Sigmoid colon (tissue), 7 donors: Measurements from ENCODE around the gene CCDC149. TPM values are rescaled to one million over a fixed set of nuclear protein-coding genes. Genes with fewer than 3 reads are reported as not detected.

ENCODE experiments used
- DNase-seq: peaks from one replicate; pipeline ENCODE4 v3.0.0-alpha.2; 2019
- H3K27ac ChIP-seq, 4 donors: fragments of 200-600 bp; sonication (generic); one replicate each; pipeline ENCODE4 v1.5.1; 2016 to 2019; ENCODE audit warnings: mild to moderate bottlenecking in 1 of 4
- H3K27me3 ChIP-seq, 3 donors: fragments of 200-600 bp; sonication (generic); one replicate each; pipeline ENCODE4 v1.5.1; 2019; ENCODE audit warnings: mild to moderate bottlenecking in 1 of 3
- H3K36me3 ChIP-seq, 4 donors: fragments of 200-600 bp; sonication (generic); one replicate each; pipeline ENCODE4 v1.5.1; 2016 to 2019
- H3K4me1 ChIP-seq, 4 donors: fragments of 200-600 bp; sonication (generic); one replicate each; pipeline ENCODE4 v1.5.1; 2017 to 2019
- H3K4me3 ChIP-seq, 4 donors: fragments of 200-600 bp; sonication (generic); one replicate each; pipeline ENCODE4 v1.5.1; 2017 to 2019; ENCODE audit warnings: mild to moderate bottlenecking in 2 of 4, moderate library complexity in 1 of 4
- H3K9me3 ChIP-seq, 4 donors: fragments of 200-600 bp in 3 of 4; sonication (generic) in 3 of 4; one replicate each; pipeline versions ENCODE4 v1.5.1 to v1.6.1; 2013 to 2019
- EP300 ChIP-seq, 4 donors: sonication (generic); formaldehyde crosslinking; IDR thresholded peaks; one replicate each; pipeline ENCODE4 v1.6.1; 2017; ENCODE audit warnings: antibody characterized with exemption in 4 of 4
- POLR2A ChIP-seq, 2 donors: fragments of 450-650 bp; IDR thresholded peaks; one replicate each; pipeline ENCODE4 v1.6.1; 2016; ENCODE audit warnings: antibody characterized with exemption in 2 of 2, mild to moderate bottlenecking in 2 of 2, moderate library complexity in 2 of 2
- POLR2AphosphoS5 ChIP-seq, 4 donors: sonication (generic); formaldehyde crosslinking; IDR thresholded peaks; one replicate each; pipeline ENCODE4 v1.6.1; 2017; ENCODE audit warnings: antibody characterized with exemption in 4 of 4
- WGBS, 2 donors: extraction: QIAGEN DNeasy Blood & Tissue Kit; methylation state at CpG; one replicate each; pipeline ENCODE4 v1.1.7; 2013; 5-methylcytosine and 5-hydroxymethylcytosine counted together
- intact Hi-C: fragments of 100-400 bp; cut with DNase I; formaldehyde crosslinking; loops from one replicate; pipeline ENCODE4 v1.15.1; 2023
- polyA plus RNA-seq, 3 donors: library from polyadenylated mRNA; stranded (reverse); fragments of 200-250 nt; gene quantifications; one replicate each; pipeline ENCODE4 v1.2.3, GENCODE V29; 2013
- total RNA-seq, 4 donors: library from RNA; depleted of rRNA; stranded (reverse); fragments of >200 nt; gene quantifications; one replicate each; pipeline ENCODE4 v1.1.0, GENCODE V29; 2016
- TF ChIP-seq, protein P1 (sequence below), 4 experiments: fragments of 450-650 bp in 3 of 4; fragments of 200-600 bp in 1 of 4; IDR thresholded peaks; one replicate each; pipeline ENCODE4 v1.5.1; 2016 to 2019; ENCODE audit warnings: antibody characterized with exemption in 4 of 4, mild to moderate bottlenecking in 3 of 4, moderate library complexity in 2 of 4
- donor health status: healthy with polysubstance abuse.
- donor health status: Bipolar disorder and iron deficiency.
- donor health status: healthy.

Gene CCDC149
- total and polyA plus RNA-seq, 7 donors: 5.8 to 21.3 (median 11.8) TPM

DNA sequence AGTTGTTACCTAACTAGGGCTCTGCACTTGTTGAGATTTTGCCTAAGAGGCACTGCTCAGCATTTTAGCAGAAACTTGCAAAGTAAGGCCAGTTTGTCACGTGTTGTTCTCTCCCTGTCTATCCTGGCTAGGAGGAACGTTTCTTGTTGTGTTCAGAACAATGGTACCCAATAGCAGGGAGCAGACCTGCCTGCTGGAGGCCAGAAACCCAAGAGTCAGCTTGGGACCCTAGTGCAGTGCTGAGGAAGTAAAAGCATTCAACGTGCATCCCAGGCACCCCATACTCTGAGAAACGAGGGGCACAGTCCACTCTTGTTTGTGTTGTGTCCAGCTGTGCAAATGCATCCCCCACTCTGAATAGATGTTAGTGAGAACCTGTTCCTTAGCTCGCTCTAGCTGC is 75.1 kb downstream of the CCDC149 start:
- Histone ChIP-seq H3K36me3 (peaks cover 0 to 43% (median 0%) of the 10 kb centered on the region in 4 donors), H3K9me3 (no peaks in the 10 kb centered on the region), H3K27ac (no peak overlapping the region), H3K4me3 (no peak overlapping the region), H3K4me1 (peaks cover 0 to 15% (median 8%) of the 10 kb centered on the region in 4 donors), H3K27me3 (no peaks in the 10 kb centered on the region)
- WGBS, 2 donors: 78 to 84% methylated on average over 5 of the region's 5 CpGs
- TF ChIP-seq, protein P1, sequence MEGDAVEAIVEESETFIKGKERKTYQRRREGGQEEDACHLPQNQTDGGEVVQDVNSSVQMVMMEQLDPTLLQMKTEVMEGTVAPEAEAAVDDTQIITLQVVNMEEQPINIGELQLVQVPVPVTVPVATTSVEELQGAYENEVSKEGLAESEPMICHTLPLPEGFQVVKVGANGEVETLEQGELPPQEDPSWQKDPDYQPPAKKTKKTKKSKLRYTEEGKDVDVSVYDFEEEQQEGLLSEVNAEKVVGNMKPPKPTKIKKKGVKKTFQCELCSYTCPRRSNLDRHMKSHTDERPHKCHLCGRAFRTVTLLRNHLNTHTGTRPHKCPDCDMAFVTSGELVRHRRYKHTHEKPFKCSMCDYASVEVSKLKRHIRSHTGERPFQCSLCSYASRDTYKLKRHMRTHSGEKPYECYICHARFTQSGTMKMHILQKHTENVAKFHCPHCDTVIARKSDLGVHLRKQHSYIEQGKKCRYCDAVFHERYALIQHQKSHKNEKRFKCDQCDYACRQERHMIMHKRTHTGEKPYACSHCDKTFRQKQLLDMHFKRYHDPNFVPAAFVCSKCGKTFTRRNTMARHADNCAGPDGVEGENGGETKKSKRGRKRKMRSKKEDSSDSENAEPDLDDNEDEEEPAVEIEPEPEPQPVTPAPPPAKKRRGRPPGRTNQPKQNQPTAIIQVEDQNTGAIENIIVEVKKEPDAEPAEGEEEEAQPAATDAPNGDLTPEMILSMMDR (IDR thresholded peaks at IDR 0.05): no peak
- TF ChIP-seq POLR2A (IDR thresholded peaks at IDR 0.05) (no peak), EP300 (IDR thresholded peaks at IDR 0.05) (no peak)
- intact Hi-C loops: no loop called here
- DNase-seq: no peak

DNA sequence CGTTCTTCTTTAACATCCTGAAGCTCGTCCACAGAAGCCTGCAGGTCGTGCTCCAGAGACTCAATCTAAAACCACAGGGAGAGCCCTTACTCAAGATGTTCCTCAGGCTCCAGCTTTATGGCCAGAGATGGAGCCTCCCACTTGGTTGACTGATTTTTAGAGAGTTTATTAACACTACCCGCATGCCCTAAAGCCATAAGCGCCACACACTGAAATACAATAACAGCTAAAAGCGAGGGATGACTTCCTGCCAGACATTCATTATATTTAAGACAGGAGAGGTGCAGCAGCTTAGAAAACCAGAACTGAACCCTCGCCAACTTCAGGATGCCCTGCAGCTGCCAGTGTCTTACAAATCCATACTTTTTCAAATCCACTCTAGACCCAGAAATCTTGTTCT is 75.5 kb downstream of the CCDC149 start:
- Histone ChIP-seq H3K27me3 (no peaks in the 10 kb centered on the region), H3K9me3 (no peaks in the 10 kb centered on the region), H3K36me3 (peaks cover 0 to 43% (median 0%) of the 10 kb centered on the region in 4 donors), H3K4me3 (no peak overlapping the region), H3K4me1 (peaks cover 0 to 15% (median 8%) of the 10 kb centered on the region in 4 donors), H3K27ac (no peak overlapping the region)
- DNase-seq: no peak
- intact Hi-C loops: no loop called here
- TF ChIP-seq EP300 (IDR thresholded peaks at IDR 0.05): no peak
- TF ChIP-seq POLR2A (IDR thresholded peaks at IDR 0.05): no peak
- TF ChIP-seq, protein P1 (IDR thresholded peaks at IDR 0.05): no peak
- TF ChIP-seq POLR2AphosphoS5 (IDR thresholded peaks at IDR 0.05): no peak
- 92 to 93% methylated on average over 7 of the region's 7 CpGs for WGBS, 2 donors

DNA sequence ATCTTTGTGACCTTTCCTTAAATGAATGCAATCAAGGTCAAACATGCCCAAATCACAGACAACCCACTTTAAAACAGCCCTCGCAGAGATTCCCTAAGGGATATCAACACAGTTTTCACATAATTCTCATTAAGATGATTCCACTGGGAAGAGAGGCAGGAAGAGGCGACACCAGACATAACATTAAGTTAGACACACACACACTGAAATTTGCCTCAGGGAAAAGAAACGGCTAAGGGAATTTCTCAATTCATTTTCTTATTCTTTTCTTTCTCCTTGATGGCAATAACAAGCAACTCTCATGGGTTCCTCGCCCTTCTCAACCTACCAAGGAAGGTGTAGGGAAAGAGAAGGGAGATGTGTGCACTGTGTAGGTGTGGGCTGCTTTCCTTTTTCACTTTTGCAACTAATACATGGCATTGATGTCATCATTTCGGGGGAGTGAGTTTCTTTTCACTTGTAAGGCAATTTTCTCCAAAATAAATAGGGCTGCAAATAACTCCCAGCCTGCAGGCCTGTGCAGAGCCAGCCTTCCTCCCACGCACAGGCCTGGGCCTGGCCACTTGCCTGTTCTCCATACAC is 76.1 kb downstream of the CCDC149 start:
- Histone ChIP-seq H3K9me3 (no peaks in the 10 kb centered on the region), H3K4me3 (no peak overlapping the region), H3K4me1 (peaks cover 0 to 10% (median 6%) of the 10 kb centered on the region in 4 donors), H3K27me3 (no peaks in the 10 kb centered on the region), H3K27ac (no peak overlapping the region), H3K36me3 (peaks cover 0 to 47% (median 0%) of the 10 kb centered on the region in 4 donors)
- WGBS, 2 donors: 91 to 92% methylated on average over 6 of the region's 6 CpGs
- TF ChIP-seq POLR2A (IDR thresholded peaks at IDR 0.05): no peak
- TF ChIP-seq EP300 (IDR thresholded peaks at IDR 0.05): no peak
- TF ChIP-seq, protein P1 (IDR thresholded peaks at IDR 0.05): no peak
- DNase-seq: no peak
- intact Hi-C loops: no loop called here

DNA sequence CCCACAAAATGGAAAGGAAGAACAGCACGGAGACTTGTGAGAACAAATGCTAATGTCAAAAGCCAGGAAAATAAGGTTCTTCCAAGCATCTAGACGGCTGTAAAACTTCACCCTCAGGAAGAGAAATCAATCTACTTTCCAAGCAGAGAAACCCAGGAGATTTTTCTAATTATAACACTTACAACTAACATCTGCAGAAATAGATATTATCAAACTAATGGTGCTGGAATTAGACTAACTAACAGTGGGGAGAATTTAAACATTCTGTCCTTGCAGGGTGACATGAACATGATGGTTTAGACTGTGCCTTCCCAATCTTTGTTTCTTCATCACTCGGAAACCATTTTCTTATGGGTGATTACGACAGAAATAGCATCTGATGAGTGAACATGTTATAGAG is 77.1 kb downstream of the CCDC149 start:
- 95 to 96% methylated on average over 4 of the region's 4 CpGs for WGBS, 2 donors
- H3K36me3 ChIP-seq: peaks cover 0 to 58% (median 8%) of the 10 kb centered on the region in 4 donors
- no peaks in the 10 kb centered on the region for H3K27me3 ChIP-seq
- no peak for DNase-seq
- TF ChIP-seq POLR2AphosphoS5 (IDR thresholded peaks at IDR 0.05): no peak
- H3K27ac ChIP-seq: peak overlapping the region in 1 of 4 donors; percentile 17
- intact Hi-C loops: no loop called here
- no peaks in the 10 kb centered on the region for H3K4me1 ChIP-seq
- no peak overlapping the region for H3K4me3 ChIP-seq
- no peaks in the 10 kb centered on the region for H3K9me3 ChIP-seq

DNA sequence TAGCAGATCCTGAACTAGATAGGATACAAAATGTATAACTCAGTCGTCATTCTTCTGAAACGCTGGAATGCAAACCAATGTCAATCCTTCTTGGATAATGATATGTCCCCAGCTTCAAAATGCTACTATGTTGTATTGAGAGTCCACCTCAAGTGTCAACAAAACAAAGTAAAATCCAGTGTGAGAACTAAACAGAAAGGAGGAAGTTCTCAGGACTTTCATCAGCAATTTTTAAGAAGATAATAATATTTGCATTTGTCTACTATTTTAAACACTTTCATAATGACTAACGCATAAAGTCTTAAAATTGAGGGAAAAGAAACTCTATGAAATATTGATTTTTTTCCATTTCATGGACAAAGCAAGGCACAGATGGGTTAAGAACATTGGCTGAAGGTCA is 81.2 kb downstream of the CCDC149 start:
- Histone ChIP-seq H3K4me1 (no peaks in the 10 kb centered on the region), H3K4me3 (no peak overlapping the region), H3K27me3 (no peaks in the 10 kb centered on the region), H3K9me3 (no peaks in the 10 kb centered on the region), H3K27ac (no peak overlapping the region), H3K36me3 (peaks cover 0 to 73% (median 18%) of the 10 kb centered on the region in 4 donors)
- DNase-seq: no peak
- intact Hi-C loops: no loop called here
- TF ChIP-seq, protein P1 (IDR thresholded peaks at IDR 0.05): no peak
- no peak for TF ChIP-seq EP300 (IDR thresholded peaks at IDR 0.05)
- no peak for TF ChIP-seq POLR2A (IDR thresholded peaks at IDR 0.05)
- no peak for TF ChIP-seq POLR2AphosphoS5 (IDR thresholded peaks at IDR 0.05)
- WGBS, 2 donors: 92 to 95% methylated on average over 3 of the region's 3 CpGs
